ENCODE measurements around the gene GOLGA8N.
"Not testable (repeated sequence)": the region's sequence is repeated elsewhere in the genome, so short reads cannot be mapped to it uniquely, and the experiment has no call there.

GOLGA8N gene

GRCh38 chr15:32593151-32593550 is at the start of gene GOLGA8N:
Gene GOLGA8N (plus strand): TSS chr15:32593456.
- not testable (repeated sequence) for DNase-seq

- not testable (repeated sequence) for DNase-seq
Measured at GRCh38 chr15:32543456-32543855, 49.8 kb upstream of the GOLGA8N start.

DNA sequence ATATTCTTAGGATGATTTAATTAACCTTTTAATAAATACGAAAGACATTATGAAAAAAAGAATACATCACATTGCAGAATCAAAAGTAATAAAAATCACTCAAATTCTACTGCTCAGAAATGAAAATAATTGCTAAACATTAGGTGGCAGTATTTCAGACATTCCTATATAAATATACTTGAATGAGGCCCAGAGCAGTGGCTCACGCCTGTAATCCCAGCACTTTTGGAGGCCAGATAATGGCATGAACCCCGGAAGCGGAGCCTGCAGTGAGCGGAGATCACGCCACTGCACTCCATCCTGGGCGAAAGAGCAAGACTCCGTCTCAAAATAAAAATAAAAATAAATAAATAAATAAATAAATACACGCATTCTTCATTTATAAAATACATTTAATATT is 48.1 kb upstream of the GOLGA8N start:
- not testable (repeated sequence) for DNase-seq

DNA sequence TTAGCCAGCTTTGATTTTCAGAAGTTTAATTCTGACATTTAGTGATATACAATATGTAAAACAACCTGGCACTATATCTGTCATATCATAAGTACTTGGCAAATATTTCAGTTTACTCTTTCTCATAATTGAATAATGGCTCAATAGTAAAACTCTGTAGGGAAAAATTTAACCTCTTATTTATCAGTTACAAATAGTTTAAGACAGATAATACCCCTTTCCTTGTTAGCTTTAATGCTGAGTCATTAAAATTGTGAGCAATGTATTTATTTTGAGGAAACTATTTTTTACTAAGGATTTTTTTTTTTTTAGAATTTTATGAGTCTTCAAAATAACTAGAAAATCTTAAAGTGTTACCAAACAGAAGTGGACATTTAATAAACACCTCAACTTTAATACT is 38.7 kb upstream of the GOLGA8N start:
- not testable (repeated sequence) for DNase-seq

- DNase-seq: not testable (repeated sequence)
Measured at GRCh38 chr15:32562198-32562597, 31.1 kb upstream of the GOLGA8N start.

- not testable (repeated sequence) for DNase-seq
Measured at GRCh38 chr15:32568988-32569387, 24.3 kb upstream of the GOLGA8N start.

DNA sequence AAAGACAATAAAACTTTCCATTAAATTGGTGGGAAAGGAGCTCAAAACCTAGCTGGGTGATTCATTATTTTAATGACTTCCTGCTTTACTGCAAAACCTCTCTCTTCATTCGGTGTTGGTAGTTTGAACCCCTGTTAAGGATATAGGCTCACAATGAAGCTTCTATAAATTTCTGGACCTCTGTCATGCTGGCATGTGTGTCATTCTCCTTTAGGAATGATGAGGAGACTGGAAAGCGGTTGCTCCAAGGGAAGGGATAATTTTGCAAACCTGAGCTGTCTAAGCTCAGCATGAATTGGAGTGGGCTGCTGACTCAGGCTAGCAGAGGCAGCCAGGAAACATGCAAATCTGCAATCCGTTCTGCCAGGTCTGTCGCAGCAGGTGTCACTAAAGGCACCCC is 14.8 kb upstream of the GOLGA8N start:
- not testable (repeated sequence) for DNase-seq

GRCh38 chr15:32585844-32586243 is 7.4 kb upstream of the GOLGA8N start:
- DNase-seq: not testable (repeated sequence)

DNA sequence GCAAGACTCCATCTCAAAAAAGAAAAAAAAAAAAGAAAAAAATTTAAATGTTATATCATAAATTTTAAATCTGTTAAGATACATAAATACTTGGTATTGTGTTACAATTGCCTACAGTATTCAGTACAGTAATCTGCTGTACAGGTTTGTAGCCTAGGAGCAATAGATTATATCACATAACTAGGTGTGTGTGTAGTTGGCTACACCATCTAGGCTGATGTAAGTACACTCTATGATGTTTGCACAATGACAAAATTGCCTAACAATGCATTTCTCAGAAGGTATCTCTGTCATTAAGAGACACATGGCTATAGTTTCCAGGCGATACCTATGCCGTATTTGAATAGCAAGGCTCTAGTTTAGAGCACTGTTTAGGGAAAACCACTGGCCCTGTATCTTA is 16.3 kb downstream of the GOLGA8N start:
- DNase-seq: not testable (repeated sequence)

DNA sequence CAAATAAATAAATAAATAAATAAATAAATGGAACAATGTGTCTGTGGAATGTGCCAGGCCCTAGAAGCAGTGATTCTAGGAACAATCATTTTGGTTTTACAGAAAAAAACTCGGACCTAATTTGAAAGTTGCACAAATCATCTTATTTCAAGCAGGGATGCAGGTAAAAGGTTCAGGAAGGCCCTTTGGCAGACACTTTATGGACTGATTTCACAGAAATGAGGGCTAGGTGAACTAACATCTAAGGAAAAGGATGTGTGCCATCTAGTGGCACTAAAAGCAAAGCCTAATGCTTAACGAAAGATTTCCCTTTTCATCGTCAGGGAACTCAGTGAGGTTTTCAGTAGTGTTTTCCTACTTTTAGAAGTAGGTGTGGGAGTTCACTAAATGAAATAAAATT is 17.5 kb downstream of the GOLGA8N start:
- DNase-seq: not testable (repeated sequence)

DNA sequence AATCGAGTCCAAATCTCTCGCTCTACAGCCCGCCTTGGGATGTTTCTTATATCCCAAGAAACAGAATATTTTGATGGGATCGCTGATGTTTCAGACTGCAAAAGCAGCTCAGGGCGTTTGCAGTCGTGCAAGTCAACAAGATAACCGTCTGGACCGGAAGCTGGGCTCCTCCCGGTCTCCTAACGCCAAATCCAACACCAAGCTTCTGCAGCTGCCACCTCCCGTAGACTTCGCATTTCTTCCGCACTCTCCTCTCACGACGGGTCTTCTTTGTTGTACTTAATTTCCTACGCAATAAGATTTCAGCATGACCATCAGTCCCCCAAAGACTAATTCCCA is 21.4 kb downstream of the GOLGA8N start:
- DNase-seq: not testable (repeated sequence)

DNA sequence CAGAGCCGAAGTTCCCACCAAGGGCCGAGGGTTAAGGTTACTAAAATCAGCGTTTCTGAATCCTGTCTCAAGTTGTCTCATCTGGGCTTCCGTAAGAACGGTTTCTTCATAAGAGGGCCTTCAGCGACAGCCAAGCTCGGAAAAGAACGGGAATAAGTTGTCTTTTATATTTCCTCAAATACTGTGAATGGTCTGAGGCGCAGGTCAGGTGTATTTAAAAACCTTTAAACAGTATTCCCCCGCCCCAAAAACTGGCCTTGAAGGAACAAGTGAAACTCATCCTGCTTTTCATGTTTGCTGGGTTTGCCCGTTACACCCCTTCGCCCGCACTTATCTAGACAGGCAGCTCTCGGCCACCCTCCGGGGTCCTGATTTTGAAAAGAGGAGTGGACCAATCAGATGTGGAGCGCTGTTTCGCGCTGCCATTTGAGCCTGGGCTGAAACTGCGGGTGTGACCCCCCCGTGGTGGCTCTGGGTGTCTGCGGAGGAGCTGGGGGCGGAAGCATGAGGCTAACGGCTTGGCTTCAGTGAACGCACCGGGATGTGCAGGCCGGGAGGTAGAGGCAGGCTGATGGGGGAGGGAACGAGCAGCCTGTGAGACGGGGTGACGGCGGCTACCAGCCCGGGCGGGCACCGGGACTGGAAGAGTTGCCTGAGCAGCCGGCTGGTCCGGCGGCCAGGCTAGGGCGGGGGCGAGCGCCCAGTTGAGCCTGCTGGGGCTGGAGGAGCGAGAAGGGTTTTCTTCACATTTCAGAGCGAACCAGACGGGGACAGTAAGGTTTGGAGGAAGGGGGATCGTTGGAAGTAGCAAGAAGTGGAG is 22.0 kb downstream of the GOLGA8N start, which contains the start of gene ARHGAP11A:
TSS of gene ARHGAP11A (plus strand) at position 454 of the 820 bp plus-strand sequence. CDS start 708 bp downstream, outside the sequence.
- peak; percentile 72 for DNase-seq

DNA sequence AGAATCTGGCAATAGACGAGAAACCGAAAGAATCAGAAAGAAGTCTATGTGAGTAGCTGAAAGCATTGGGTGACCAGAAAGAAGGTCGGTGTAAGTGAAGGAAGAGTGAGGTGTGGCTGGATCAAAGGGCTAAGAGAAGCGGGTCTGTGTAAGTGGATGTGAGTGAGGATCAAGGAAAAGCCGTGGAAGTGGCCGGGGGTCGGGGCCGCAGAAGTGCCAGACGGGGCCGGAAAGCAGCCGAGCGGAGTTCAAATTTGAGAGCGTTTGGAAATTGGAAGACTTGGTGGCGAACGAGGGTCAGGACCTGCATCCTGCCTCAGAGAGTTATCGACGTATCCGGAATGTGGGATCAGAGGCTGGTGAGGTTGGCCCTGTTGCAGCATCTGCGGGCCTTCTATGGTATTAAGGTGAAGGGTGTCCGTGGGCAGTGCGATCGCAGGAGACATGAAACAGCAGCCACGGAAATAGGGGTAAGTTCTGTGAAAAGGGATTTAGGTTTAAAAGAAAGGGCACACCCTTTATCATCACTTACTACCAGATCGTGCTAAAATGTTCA is 22.7 kb downstream of the GOLGA8N start:
- DNase-seq: peak; percentile 3

GRCh38 chr15:32636410-32636809 is 43.2 kb downstream of the GOLGA8N start:
- no peak for DNase-seq

- no peak for DNase-seq
Measured at GRCh38 chr15:32636908-32637567, 43.8 kb downstream of the GOLGA8N start.

GRCh38 chr15:32637704-32638103 is 44.4 kb downstream of the GOLGA8N start:
- DNase-seq: no peak

DNA sequence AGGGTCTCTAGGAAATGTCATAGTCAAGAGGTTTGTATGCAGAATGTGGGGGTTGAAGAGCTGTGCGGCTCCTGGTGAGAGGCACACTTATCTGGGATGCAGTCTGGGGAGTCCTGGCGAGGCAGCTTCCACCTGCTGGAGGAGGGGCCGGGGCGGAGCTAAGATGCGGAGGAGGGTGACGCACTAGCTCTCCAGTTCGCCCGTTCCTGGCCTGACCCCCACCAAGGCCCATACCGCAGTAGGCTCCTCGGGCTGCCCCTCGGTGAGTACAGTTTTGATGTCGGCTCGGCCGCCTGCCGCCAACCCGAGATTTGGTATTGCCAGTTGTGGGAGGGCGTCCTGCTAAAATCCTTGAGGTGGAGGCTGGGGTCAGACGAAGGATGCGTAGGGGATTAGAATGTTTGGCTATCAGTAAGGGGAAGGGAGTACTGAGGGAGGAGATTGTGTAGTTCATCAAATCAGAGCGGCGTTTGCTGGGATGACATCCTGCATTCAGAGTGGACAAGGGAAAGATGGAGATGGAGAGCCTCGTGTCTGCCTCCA is 48.3 kb downstream of the GOLGA8N start, which contains the start of gene SCG5:
TSS of gene SCG5 (plus strand) at position 194 of the 543 bp plus-strand sequence. CDS start 1,883 bp downstream, outside the sequence.
- no peak for DNase-seq

- DNase-seq: no peak
Measured at GRCh38 chr15:32642667-32643435, 49.6 kb downstream of the GOLGA8N start.

- DNase-seq: no peak
Measured at GRCh38 chr15:32643907-32644445, 50.7 kb downstream of the GOLGA8N start.

DNA sequence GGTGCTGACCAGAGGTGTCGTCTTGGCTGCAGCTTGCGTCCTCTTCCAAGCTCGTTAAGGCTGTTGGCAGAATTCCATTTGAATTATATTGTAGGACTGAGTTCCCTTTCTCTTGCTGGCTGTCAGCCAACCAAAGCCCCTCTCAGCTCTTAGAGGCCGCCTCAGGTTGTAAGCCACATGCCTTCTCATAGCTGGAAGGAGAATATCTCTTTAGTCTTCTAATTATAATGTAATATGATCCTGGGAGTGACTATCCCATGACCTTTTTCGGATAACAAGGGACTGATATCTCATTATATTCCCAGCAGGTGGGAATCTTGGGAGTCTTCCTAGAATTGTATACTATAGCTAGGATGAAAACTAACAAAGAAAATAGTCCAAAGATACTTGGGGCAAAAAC is 53.0 kb downstream of the GOLGA8N start:
- DNase-seq: no peak

DNA sequence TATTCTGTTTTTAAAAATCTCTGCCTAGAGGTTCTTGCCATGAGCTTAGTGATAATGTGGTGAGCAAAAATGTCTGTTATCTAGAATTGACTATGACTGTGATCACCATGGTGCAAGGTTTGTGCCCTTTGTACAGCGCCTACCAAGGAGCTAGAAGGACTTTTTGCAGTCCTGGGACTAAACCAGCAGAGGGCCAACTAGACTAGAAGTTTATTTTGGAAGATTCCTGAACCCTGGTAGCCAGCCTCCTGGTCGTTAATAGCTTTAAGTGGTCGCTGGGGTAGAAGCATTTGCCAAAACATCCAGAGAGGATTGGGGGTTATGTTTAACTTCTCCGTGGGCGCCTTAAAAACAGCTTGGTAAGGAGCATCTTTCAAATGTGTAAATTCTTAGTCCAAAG is 56.1 kb downstream of the GOLGA8N start:
- no peak for DNase-seq

- peak; percentile 25 for DNase-seq
Measured at GRCh38 chr15:32651229-32651837, 58.1 kb downstream of the GOLGA8N start.
